Transverse colon (tissue), 4 donors: ENCODE results near the gene HAS3. TPM values are rescaled to one million over a fixed set of nuclear protein-coding genes. Genes with fewer than 3 reads are reported as not detected.

Experiments
- DNase-seq: peaks from one replicate; pipeline ENCODE4 v3.0.0-alpha.2; 2019
- H3K27ac ChIP-seq, 4 donors: fragments of 200-600 bp; sonication (generic); 2 replicates each; pipeline ENCODE4 v1.5.1; 2016 to 2018; ENCODE audit warnings: inconsistent platforms in 4 of 4
- H3K27me3 ChIP-seq: fragments of 200-600 bp; sonication (generic); 2 replicates; pipeline ENCODE4 v1.5.1; 2017; ENCODE audit warnings: inconsistent platforms
- H3K36me3 ChIP-seq, 4 donors: fragments of 200-600 bp; sonication (generic); 2 replicates each; pipeline ENCODE4 v1.5.1; 2017 to 2019; ENCODE audit warnings: inconsistent platforms in 4 of 4
- H3K4me1 ChIP-seq, 4 donors: fragments of 200-600 bp; sonication (generic); 2 replicates each; pipeline ENCODE4 v1.5.1; 2017 to 2020; ENCODE audit warnings: inconsistent platforms in 4 of 4
- H3K4me3 ChIP-seq, 4 donors: fragments of 200-600 bp; sonication (generic); 1 replicate in 1 of 4; 2 replicates in 3 of 4; pipeline versions ENCODE4 v1.5.1 to v1.6.1; 2017 to 2019; ENCODE audit warnings: inconsistent platforms in 4 of 4
- H3K9me3 ChIP-seq, 2 donors: fragments of 200-600 bp; sonication (generic); 2 replicates each; pipeline ENCODE4 v1.5.1; 2017 to 2019; ENCODE audit warnings: inconsistent platforms in 2 of 2
- EP300 ChIP-seq: sonication (generic); formaldehyde crosslinking; IDR thresholded peaks from one replicate; pipeline ENCODE4 v1.6.1; 2017; ENCODE audit warnings: antibody characterized with exemption, low read depth
- POLR2A ChIP-seq: fragments of 450-650 bp; IDR thresholded peaks from one replicate; pipeline ENCODE4 v1.6.1; 2016; ENCODE audit warnings: antibody characterized with exemption, mild to moderate bottlenecking, moderate library complexity
- POLR2AphosphoS5 ChIP-seq, 3 donors: sonication (generic); formaldehyde crosslinking; IDR thresholded peaks; one replicate each; pipeline ENCODE4 v1.6.1; 2016; ENCODE audit warnings: antibody characterized with exemption in 3 of 3
- WGBS, 2 donors: methylation state at CpG; one replicate each; pipeline ENCODE4 v1.1.5; 2018; ENCODE audit warnings: low coverage in 1 of 2; 5-methylcytosine and 5-hydroxymethylcytosine counted together
- in situ Hi-C, 4 donors: fragments of 200-750 bp; cut with MboI; loops; one replicate each; pipeline versions ENCODE4 v1.15.0 to v1.15.1; 2017; ENCODE audit warnings: low sequenced_read_pairs in 3 of 4, low pct_ligation_motif_present in 1 of 4, low pct_unique_long_range_greater_than_20kb in 1 of 4
- intact Hi-C: fragments of 100-400 bp; cut with DNase I; formaldehyde crosslinking; loops from one replicate; pipeline ENCODE4 v1.15.1; 2023; ENCODE audit warnings: low total_unique reads
- total RNA-seq, 4 donors: library from RNA; depleted of rRNA; stranded (reverse); fragments of >200 nt; gene quantifications; one replicate each; pipeline ENCODE4 v1.1.0, GENCODE V29; 2016
- TF ChIP-seq, protein P1 (sequence below), 5 experiments: fragments of 200-600 bp in 3 of 5; fragments of 450-650 bp in 2 of 5; sonication (generic) in 3 of 5; IDR thresholded peaks; 1 replicate in 2 of 5; 2 replicates in 3 of 5; pipeline ENCODE4 v1.5.1; 2016 to 2017; ENCODE audit warnings: antibody characterized with exemption in 5 of 5, inconsistent platforms in 3 of 5, mild to moderate bottlenecking in 2 of 5, moderate library complexity in 1 of 5

HAS3 gene
- total RNA-seq, 4 donors from 2014 or later = 0.20 to 12.0 (median 7.9) TPM

- no peak overlapping the region for H3K27ac ChIP-seq
- intact Hi-C loops (no loop called here), in situ Hi-C loops (loop anchor here in 1 of 4 donors (25.0 kb wide), 1 partner anchor 452 kb away; the partner anchor contains the start of gene CDH3)
- no peaks in the 10 kb centered on the region for H3K9me3 ChIP-seq
- no peaks in the 10 kb centered on the region for H3K4me1 ChIP-seq
- H3K36me3 ChIP-seq = no peaks in the 10 kb centered on the region
- 63 to 81% methylated on average over 3 to 16 of the region's 16 CpGs for WGBS, 2 donors
- H3K4me3 ChIP-seq = no peak overlapping the region
- TF ChIP-seq POLR2A (no peak), EP300 (no peak), POLR2AphosphoS5 (IDR thresholded peaks at IDR 0.05) (no peak)
- TF ChIP-seq, protein P1, sequence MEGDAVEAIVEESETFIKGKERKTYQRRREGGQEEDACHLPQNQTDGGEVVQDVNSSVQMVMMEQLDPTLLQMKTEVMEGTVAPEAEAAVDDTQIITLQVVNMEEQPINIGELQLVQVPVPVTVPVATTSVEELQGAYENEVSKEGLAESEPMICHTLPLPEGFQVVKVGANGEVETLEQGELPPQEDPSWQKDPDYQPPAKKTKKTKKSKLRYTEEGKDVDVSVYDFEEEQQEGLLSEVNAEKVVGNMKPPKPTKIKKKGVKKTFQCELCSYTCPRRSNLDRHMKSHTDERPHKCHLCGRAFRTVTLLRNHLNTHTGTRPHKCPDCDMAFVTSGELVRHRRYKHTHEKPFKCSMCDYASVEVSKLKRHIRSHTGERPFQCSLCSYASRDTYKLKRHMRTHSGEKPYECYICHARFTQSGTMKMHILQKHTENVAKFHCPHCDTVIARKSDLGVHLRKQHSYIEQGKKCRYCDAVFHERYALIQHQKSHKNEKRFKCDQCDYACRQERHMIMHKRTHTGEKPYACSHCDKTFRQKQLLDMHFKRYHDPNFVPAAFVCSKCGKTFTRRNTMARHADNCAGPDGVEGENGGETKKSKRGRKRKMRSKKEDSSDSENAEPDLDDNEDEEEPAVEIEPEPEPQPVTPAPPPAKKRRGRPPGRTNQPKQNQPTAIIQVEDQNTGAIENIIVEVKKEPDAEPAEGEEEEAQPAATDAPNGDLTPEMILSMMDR (IDR thresholded peaks at IDR 0.05) = no peak
- DNase-seq = no peak
- H3K27me3 ChIP-seq = no peaks in the 10 kb centered on the region
Measured at GRCh38 chr16:69089091-69089910, 16.2 kb upstream of the HAS3 start.

- intact Hi-C loops = no loop called here
- Histone ChIP-seq H3K4me3 (no peak overlapping the region), H3K4me1 (no peaks in the 10 kb centered on the region), H3K27me3 (no peaks in the 10 kb centered on the region), H3K36me3 (no peaks in the 10 kb centered on the region), H3K27ac (no peak overlapping the region), H3K9me3 (no peaks in the 10 kb centered on the region)
- TF ChIP-seq EP300 = no peak
- TF ChIP-seq POLR2AphosphoS5 (IDR thresholded peaks at IDR 0.05) = no peak
- TF ChIP-seq, protein P1 (IDR thresholded peaks at IDR 0.05) = no peak
- TF ChIP-seq POLR2A = no peak
- WGBS, 2 donors = 47% methylated on average over 3 of the region's 3 CpGs; no CpG with 5 or more reads in 1 of the 2 donors
- no peak for DNase-seq
- in situ Hi-C loops = loop anchor here in 1 of 4 donors (25.0 kb wide), 1 partner anchor 457 kb away; the partner anchor contains the start of gene CDH3
Measured at GRCh38 chr16:69093974-69094373, 11.5 kb upstream of the HAS3 start.

GRCh38 chr16:69094501-69094900, 11.0 kb upstream of the HAS3 start:
- DNase-seq = no peak
- Histone ChIP-seq H3K27me3 (no peaks in the 10 kb centered on the region), H3K27ac (no peak overlapping the region), H3K36me3 (no peaks in the 10 kb centered on the region), H3K4me1 (no peaks in the 10 kb centered on the region), H3K4me3 (no peak overlapping the region), H3K9me3 (no peaks in the 10 kb centered on the region)
- intact Hi-C loops = no loop called here
- in situ Hi-C loops = loop anchor here in 1 of 4 donors (25.0 kb wide), 1 partner anchor 457 kb away; the partner anchor contains the start of gene CDH3
- 70 to 75% methylated on average over 4 to 5 of the region's 5 CpGs for WGBS, 2 donors
- TF ChIP-seq EP300 (no peak), POLR2AphosphoS5 (IDR thresholded peaks at IDR 0.05) (no peak)

DNA sequence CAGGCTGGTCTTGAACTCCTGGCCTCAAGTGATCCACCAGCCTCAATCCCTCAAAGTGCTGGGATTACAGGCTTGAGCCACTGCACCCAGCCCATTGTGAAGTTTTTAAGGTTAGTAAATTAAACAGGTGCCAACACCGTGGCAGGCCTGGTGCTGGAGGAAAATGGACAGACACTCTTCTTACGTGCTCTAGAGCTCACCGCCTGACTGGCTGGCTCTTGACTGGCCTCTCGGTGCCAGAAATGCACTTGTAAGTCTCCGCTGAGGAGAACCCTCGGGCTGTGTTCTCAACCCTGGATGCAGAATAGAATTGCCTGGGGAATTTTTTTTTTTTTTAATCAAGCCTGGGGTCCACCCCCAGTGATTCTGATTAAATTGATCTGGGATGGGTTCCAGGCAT, 10.3 kb upstream of the HAS3 start:
- Histone ChIP-seq H3K36me3 (no peaks in the 10 kb centered on the region), H3K9me3 (no peaks in the 10 kb centered on the region), H3K4me3 (no peak overlapping the region), H3K27ac (no peak overlapping the region), H3K4me1 (no peaks in the 10 kb centered on the region), H3K27me3 (no peaks in the 10 kb centered on the region)
- intact Hi-C loops = no loop called here
- in situ Hi-C loops = loop anchor here in 1 of 4 donors (25.0 kb wide), 1 partner anchor 458 kb away; the partner anchor contains the start of gene CDH3
- DNase-seq = no peak
- WGBS, 2 donors = 90 to 100% methylated on average over 1 to 6 of the region's 6 CpGs
- TF ChIP-seq POLR2AphosphoS5 (IDR thresholded peaks at IDR 0.05) = no peak
- no peak for TF ChIP-seq EP300
- TF ChIP-seq, protein P1 (IDR thresholded peaks at IDR 0.05) = no peak
- TF ChIP-seq POLR2A = no peak
